Frontal cortex (tissue), 4 donors: Measurements from ENCODE around the gene CDH4. TPM values are rescaled to one million over a fixed set of nuclear protein-coding genes. Genes with fewer than 3 reads are reported as not detected.

Experiments
- DNase-seq, 2 donors: peaks; one replicate each; pipeline ENCODE4 v3.0.0; 2012; ENCODE audit warnings: low spot score in 2 of 2
- FAIRE-seq: peaks from 2 replicates; lab custom pipeline; 2012; peaks lifted over from hg19 to GRCh38; lab: Jason Lieb, UNC
- total RNA-seq: library from RNA; depleted of rRNA; stranded (reverse); fragments of >200 nt; gene quantifications from one replicate; pipeline ENCODE4 v1.2.3, GENCODE V29; 2014
- donor health status: control.
- donor health status: control.
- donor health status: control.

The CDH4 gene
- total RNA-seq, 1 donor from 2014 or later, result 22.8 TPM

DNA sequence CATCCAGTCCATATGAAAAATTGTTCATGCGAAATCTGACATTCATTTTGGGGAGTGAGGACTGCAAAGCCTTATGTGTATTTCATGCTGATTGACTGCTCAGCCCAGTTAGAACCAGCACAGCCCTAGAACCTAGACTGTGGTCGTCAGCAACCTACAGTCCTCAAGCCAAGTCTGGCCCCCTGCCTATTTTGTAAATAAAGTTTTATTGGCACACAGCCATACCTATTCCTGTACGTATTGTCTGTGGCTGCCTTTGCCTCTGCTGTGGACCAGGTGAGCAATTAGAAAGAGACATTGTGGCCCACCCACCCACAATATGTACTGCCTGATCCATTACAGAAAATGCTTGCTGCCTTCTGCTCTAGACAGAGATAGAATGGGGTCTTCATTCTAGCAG lies 422.6 kb downstream of the CDH4 start:
- no peak for FAIRE-seq
- no peak for DNase-seq

DNA sequence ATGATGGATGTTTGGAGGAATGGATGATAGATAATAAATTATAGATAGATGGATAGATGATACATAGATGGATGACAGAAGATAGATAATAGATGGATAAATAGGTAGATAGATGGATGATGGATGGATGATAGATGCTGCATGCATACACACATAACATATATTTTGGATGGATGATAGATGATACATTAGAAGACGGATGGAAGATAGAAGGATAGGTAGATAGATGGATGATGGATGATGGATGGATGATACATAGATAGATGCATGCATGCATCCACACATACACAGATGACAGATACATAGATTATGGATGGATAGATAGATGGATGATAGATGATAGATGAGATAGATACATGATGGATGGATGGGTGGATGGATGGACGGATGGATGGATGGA lies 425.9 kb downstream of the CDH4 start:
- FAIRE-seq (no peak), DNase-seq (no peak)

DNA sequence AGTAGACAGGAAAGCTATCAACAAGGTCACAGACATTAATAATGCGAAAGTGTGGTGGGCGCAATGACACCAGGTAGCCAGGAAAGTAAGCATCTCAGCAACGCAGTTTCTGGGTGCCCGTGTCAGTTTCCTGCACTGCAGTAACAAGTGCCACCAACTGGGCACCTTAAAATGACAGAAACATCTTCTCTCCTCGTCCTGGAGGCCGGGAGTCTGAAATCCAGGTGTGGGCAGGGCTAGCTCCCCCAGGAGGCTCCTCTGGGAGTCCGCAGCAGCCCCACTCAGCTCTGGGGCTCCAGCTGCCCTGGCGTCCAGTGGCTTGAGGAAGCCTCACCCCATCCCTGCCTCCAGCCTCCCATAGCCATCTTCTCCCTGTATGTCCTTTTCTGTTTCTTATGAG lies 426.4 kb downstream of the CDH4 start:
- DNase-seq, result no peak
- FAIRE-seq, result no peak

DNA sequence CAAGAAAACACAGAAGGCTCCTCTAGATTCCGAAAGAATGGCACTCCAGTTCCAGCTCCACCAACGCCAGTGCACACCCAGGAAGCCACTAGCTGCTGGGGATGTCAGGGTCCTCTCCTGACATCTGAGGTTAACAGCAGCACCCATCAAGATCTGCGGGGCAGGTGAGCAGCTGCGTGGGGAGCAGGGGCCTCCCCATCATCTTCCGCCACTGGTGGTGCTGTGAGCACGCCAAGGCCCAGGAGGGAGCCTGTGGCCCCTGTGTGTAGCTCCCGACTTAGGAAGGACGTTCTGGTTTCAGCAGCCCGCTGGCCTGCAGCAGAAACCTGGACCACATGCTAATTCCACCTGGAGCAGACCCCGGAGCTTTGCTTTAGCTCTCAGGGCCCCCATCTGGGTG lies 427.4 kb downstream of the CDH4 start:
- no peak for DNase-seq
- no peak for FAIRE-seq

DNA sequence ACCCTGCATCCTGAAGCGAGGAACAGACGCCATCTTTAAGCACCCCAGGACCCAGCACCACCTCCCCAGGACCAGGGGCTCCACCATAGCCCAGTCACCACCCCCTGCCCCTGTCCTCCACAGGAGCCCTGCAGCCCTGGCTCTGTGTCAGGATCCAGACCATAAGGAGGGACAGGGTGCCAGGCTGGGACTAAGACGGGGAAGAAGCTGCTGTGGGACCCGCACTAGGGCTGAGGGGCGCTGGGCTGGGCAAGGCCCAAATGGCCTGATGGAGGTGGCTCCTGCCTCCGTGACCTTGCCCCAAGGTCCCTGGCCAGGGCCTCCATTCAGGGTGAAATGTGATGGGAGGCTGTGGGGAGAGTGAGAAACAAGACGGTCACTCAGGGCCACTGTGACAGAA lies 428.0 kb downstream of the CDH4 start:
- DNase-seq (no peak), FAIRE-seq (no peak)

DNA sequence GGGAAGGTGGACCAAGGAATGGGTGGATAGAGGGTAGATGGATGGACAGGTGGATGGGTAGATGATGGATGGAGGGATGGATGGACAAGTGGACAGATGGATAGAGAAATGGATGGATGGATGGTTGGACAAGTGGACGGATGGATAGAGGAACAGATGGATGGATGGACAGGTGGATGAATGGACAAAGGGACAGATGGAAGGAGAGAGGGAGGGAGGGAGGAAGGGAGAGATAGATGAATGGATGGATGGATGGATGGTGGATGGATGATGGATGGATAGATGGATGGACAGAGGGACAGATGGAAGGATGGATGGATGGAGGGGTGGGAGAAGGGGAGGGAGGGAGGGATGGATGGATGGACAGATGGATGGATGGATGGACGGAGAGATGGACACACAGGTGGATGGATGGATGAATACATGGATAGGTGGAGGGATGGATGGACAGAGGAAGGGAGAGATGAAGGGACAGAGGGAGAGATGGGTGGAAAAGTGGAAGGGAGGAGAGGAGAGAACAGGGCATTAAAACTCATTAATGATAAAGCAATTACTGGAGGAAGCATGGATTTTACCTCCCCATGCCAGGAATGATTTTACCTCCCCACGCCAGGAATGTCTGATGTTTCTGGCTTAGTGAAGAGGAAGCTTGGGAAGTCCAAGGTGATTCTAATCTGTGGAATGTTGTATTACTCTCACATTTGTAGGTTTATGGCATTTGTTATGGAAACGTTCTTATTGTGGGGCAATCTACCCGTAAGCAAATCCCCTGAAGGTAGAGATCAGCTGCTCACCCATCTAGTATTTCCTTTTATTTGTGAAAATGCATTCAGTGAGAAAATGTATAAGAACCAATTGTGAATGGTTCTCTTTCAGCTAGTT lies 430.3 kb downstream of the CDH4 start:
- DNase-seq, result no peak
- FAIRE-seq, result no peak

DNA sequence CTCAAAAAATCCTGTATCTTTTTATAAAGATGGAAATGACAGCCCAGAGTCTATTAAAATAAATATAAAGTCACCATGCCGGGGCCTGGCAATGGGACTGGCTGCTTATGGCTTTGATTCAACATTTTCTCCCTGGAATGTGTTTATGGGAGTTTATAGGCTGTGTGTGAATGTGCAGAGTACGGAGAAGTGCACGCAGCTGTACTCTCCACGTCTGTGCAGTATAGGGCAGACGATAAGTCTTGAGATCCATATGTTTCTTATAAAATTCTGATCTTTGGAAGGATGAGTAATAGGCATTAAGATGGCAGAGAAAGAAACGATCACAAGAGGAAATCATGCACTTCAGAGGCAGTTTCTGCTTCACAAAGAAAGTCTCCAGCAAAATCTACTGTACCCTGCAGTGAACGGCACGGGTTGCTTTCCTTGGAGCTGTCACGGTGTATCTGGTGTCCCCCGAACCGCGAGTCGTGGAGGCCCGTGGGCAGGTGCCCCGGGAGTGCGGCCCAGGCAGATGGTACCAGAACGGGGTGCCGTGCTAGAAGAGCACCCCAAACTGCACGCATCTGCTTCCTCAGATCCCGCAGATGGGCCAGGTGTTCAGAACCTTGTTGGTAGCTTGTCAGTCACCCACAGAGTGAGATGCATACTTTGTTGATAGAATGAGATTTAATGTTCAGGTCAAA lies 431.1 kb downstream of the CDH4 start:
- FAIRE-seq (no peak), DNase-seq (no peak)

DNA sequence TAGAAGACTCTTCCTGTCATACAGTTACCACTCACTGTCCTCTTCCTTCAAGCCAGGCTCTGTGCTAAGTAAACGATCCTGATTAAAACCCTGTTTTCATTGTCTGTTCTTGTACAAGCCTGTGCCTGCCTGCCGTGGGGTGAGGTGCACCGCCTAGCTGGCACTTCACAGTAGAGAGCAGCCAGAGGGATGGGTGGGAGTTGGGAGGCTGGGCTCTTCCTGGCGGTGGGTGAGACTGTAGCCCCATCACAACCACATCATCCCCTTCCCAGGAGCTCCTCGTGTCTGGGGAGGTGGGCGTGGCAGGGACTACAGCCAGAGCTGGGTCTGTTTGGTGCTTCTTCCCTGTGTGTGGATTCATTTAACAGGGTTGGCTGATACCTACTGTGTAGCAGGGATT lies 431.7 kb downstream of the CDH4 start:
- no peak for DNase-seq
- FAIRE-seq, result no peak

DNA sequence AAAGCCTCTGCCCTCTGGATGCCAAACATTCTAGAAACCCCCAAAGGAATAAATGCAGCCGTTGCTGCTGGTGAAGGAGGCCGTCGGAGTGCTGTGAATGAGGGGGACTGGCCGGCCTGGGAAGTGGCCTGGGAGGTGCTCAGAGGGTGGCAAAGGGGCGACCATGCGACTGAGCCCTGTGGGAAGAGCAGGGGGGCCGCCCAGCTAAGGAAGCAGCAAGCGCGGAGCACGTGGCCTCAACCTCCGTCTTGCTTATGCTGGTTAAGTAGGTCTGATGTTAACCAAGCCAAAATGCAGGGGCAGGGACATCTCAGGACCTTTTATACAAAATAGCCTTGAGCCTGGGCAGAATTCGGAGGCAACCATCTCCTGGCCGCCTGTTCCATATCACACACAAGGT lies 432.1 kb downstream of the CDH4 start:
- FAIRE-seq, result no peak
- DNase-seq, result no peak

DNA sequence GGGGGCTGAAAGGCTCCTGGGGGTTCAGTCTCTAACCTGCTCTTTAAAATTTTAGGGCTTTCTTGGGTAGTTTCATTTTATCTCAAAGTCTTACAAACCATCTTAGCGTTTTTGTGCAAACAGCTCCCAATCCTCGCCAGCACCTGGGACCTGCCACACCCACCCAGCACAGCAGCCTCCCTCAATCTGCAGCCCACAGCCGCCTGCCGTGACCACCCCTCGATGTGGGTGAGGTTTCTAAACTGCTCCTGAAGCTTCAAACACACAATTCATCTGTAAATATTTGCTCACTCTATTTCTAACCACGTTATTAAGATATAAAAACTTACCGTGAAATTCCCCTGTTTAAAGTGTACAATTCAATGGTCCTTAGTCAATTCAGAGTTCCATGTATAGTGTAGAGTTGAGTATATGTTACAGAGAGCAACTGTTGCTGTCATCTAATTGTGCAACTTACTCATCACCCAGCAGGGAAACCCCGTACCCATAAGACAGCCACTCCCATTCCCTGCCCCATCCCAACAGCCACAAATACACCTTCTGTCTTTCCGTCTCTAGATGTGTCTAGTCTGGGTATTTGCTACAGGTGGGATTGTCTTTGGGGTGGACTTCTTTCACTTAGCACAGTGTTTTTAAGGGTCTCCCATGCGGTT lies 432.6 kb downstream of the CDH4 start:
- FAIRE-seq (no peak), DNase-seq (no peak)

DNA sequence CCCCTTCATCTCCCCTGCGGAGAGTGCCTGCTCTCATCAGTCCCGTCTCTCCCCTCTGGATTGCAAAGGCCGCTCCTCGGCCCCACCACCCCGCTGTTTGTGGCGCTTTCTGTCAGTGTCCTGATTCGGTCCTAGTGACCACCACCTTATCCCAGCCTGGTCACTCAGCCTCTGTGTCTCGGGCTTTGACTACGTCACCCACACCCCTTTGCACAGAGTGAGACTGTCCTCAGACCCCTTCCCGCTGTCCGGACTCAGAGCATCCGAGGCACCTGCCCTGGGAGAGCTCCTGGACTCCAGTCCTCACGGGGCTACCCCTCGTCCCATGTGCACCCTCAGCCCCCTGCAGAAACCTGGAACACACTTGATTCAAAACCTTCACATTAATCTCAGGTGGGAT lies 433.4 kb downstream of the CDH4 start:
- FAIRE-seq (no peak), DNase-seq (no peak)

DNA sequence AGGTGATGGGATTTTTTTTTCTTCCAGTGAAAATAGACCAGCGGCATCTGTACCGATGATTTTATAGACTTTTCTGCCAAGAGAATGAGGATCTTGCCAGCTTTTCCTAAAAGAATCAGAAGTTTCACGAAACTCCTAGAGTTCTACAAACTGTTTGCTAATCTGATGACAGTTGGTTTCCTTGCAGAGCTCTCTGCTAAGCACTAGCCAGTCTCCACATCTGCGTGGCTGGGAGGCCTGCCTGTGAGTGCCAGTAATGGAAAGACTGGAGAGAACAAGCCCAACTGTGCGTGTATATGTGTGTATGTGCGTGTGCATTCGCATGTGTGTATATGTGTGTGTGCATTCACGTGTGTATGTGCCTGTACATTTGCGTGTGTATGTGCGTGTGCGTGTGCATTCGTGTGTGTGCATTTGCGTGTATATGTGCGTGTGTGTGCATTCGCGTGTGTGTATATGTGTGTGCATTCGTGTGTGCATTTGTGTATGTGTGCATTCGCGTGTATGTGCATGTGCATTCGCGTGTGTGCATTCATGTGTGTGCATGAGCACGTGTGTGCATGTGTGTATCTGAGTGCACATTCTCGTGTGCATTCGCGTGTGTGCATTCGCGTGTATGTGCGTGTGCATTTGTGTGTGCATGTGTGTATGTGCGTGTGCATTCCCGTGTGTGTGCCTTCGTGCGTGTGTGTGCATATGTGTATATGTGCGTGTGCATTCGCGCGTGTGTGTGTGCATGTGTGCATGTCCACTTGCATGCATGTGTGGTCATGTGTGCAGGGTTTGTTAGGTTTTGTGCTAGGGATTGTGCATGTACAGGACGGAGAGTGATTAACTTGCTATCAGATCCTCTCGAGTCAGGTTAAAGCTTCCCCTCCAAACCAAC lies 434.2 kb downstream of the CDH4 start:
- FAIRE-seq (no peak), DNase-seq (no peak)

DNA sequence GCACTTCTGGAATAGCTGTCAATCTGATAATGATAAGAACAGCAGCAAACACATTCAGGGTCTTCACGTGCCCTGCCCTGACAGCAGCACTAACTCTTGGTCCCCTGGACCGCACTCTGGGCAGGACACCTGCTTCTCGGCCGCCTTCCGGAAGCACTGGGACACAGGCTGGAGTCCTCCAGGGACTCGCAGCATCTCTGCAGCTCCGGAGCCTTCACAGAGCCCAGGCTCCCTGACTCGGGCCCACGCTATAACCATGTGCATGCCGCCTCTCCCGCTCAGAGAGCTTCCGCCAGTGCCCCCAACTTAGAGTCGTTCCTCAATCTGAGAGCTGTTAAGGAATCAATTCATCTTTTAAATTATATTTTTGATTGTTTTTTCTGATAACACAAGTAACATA lies 436.4 kb downstream of the CDH4 start:
- no peak for DNase-seq
- no peak for FAIRE-seq

DNA sequence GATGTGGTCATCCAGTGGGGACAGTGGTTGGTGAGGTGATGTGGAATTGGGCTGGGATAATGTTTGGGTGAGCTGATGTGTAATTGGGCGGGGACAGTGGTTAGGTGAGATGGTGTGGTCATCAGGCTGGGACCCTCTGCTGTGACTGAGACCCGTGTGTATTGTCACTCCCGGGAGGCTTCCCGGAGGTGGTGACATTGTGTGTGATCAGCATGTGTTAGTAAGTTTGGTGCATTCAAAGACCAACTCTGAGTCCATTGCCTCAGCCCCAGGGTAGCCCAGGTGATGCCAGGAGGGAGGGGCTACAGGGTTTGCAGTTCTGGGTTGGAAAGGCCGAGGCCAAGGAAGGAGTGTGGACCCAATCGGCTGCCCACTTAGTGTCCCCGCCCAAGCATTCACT lies 438.1 kb downstream of the CDH4 start:
- DNase-seq (no peak), FAIRE-seq (no peak)

DNA sequence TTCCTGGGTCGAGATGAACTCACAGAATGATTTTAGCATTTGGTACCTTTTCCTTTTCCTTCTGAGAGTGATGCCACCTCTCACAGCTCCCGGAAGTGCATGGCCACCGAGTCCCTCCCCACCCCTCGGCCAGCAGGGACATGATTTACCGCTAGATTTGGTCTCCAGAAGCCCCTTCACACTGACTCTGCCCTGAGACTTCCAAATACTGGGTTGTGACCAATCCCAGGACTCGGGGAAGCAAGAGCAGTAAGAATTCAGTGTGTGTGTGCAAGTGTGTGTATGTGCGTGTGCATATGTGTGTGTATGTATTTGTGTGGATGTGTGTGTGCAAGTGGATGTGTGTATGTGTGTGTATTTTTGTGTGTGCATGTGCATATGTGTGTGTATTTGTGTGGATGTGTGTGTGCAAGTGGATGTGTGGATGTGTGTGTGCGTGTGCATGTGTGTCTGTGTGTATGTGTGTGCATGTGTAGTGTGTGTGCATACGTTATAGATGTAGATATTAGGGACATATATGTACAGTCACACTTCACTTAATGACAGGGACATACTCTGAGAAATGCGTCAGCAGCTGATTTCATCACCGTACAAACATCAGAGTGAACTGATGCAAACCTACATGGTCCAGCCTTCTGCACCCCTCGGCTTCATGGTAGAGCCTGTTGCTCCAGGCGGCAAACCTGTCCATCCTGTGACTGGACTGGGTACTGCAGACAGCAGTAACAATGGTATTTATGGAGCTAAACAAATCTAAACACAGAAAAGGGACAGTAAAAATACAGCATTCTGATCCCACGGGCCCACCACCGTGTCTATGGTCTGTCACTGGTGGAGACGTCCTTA lies 439.2 kb downstream of the CDH4 start:
- FAIRE-seq (no peak), DNase-seq (no peak)

DNA sequence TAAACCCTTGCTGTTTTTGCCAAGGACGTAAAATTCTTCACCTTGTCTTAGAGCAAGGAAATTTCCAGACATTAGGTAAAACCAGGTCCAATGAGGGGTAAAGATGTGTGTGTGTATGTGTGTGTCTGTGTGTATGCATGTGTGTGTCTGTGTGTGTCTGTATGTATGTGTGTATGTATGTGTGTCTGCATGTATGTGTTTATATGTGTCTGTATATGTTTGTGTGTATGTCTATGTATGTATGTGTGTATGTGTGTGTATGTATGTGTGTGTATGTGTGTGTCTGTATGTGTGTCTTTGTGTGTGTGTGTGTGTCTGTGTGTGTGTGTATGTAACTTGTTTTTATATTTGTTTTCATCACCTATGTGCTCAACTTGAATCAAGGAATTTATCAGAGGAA lies 439.9 kb downstream of the CDH4 start:
- no peak for DNase-seq
- no peak for FAIRE-seq

DNA sequence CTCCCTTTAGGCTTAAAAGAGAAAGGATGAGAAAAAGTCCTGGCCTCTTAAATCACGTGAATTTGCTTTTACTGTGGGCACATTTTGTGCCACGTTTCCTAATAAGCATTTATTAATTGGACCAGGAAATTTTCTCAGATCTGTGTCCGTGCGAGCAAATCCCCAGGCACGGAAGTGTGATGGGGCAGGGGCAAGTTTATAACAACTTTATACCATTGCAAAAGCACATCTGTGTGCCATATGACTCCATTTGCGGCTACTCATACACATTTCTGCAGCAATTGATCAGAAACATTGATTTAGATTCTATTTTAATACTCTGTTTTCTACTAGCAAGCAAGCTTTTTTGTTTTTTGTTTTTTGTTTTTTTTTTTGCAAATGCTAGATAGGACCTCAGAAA lies 440.4 kb downstream of the CDH4 start:
- FAIRE-seq (no peak), DNase-seq (no peak)

DNA sequence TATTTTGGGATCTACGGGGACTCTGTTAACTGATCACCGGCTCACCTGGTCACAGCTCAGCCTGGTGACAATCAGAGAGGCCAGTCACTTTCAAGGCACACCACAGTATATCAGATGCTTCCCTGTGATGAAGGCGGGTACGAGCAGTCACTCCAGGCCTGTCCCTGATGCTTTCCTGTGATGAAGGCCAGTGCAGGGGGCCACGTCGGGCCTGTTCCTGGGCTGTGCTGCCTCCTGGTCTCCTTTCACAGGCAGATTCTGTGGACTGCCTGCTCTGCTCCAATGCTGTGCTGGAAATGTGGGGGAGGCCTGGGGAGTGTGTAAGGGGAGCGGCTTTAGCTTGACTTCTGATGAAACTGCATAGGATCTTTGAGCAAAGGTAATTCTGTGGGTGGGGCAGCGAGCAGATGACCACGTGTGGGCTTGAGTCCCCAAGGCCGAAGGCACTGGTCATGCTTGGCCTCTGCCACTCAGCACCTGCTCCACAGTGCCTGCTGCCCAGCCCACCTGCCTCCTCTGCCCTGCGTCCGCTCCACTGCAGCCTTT lies 441.1 kb downstream of the CDH4 start:
- DNase-seq (no peak), FAIRE-seq (no peak)

DNA sequence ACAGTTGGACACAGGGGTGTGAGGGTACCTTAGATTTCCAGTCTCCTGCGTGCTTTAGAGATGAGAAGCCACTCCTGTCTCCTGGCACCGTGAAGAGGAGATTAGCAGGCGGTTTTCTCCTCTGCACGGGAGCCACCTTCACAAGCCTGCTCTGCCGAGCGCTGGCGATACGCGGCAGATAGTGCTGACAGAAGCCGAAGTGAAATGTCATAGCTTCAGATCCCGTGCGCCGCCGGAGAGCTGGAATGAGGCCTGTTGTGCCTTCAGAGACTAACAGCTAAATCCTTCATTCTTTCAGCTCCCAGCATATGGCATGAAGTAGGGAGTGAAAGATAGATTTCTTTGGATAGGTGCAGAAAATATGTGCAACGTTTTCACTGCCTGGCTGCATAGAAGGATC lies 442.6 kb downstream of the CDH4 start:
- DNase-seq (no peak), FAIRE-seq (no peak)
